NCI-H187 treated with DMSO at 0.1 percent for 48 hours (cell line): Measurements from ENCODE around the gene MYO5B.
"Not testable (repeated sequence)": the region's sequence is repeated elsewhere in the genome, so short reads cannot be mapped to it uniquely, and the experiment has no call there.

ENCODE experiments used
- DNase-seq: peaks from one replicate; lab custom pipeline; 2025; lab: John Stamatoyannopoulos, UW

MYO5B gene

GRCh38 chr18:50099725-50100407, 95.1 kb downstream of the MYO5B start:
- DNase-seq, result peak; percentile 63

- no peak for DNase-seq
Observed at GRCh38 chr18:50097702-50098101, 97.2 kb downstream of the MYO5B start.

GRCh38 chr18:50096766-50097435, 98.0 kb downstream of the MYO5B start:
- no peak for DNase-seq

- not testable (repeated sequence) for DNase-seq
Observed at GRCh38 chr18:50094786-50095185, 100.2 kb downstream of the MYO5B start.

DNA sequence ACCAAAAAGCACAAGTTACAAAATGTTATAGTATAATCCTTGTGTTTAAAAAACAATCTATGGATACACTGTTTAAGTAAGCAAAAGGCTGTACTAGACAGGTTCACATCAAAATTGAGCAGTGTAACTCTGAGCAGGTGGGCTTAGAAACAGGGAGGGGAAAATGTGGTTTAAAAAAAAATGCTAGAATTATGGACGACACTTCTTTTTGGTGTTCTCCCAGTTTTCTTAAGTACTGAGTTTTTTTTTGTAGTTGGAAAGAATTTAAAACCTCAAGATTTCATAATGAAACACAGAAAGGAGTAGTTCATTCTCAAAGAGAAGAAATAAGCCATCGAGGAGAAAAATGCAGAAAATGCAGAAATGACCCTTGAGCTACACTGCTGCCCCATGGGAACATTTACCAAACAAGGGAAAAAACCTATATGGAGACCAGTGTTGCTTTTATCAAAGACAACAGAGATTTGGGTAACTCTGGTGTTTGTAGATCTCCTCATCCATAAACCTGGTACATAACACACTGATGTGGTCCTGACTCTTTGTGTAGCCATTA, 100.7 kb downstream of the MYO5B start:
- no peak for DNase-seq

DNA sequence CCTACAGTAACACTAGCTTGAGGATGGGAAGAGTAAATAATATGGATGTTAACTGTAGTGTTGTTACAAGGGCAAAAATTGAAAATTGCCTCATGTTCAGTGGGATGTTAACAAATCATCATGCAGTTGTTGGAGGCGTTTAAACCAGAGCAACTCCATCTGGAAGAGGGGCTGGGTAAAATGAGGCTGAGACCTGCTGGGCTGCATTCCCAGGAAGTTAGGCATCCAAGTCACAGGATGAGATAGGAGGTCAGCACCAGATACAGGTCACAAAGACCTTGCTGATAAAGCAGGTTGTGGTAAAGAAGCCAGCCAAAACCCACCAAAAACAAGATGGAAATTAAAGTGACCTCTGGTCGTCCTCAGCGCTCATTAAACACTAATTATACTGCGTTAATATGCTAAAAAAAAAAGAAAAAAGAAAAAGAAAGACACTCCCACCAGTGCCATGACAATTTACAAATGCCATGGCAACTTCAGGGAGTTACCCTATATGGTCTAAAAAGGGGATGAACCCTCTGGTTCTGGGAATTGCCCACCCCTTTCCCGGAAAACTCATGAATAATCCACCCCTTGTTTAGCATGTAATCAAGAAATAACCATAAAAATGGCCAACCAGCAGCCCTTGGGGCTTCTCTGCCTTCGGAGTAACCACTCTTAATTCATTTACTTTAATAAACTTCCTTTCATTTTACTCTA, 101.4 kb downstream of the MYO5B start:
- DNase-seq, result no peak

DNA sequence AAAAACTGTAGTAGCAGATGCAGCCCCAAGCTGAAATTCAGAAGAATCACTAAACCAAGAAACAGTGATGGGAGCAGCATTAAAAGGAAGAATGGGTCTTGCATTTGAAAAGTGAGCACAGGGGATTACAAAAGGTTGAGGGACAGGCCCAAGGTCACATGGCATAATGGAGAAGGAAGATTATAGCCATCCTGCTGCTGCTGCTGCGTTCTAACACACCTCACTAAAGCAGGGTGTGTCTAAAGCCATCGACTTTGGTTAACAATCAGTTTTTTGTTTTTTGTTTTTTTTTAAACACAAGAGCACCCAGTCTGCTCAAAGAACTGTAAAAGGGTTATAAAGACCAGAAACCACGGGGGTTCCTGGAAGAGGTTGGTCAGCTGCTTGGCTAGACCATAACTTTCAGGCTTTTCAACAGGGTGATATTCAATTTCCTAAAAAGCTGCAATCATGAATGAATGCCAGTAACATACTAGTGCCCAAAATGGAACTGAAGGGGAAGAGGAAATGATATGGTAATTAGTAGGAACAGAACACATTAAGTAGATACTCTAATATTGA, 102.6 kb downstream of the MYO5B start:
- DNase-seq, result no peak

DNA sequence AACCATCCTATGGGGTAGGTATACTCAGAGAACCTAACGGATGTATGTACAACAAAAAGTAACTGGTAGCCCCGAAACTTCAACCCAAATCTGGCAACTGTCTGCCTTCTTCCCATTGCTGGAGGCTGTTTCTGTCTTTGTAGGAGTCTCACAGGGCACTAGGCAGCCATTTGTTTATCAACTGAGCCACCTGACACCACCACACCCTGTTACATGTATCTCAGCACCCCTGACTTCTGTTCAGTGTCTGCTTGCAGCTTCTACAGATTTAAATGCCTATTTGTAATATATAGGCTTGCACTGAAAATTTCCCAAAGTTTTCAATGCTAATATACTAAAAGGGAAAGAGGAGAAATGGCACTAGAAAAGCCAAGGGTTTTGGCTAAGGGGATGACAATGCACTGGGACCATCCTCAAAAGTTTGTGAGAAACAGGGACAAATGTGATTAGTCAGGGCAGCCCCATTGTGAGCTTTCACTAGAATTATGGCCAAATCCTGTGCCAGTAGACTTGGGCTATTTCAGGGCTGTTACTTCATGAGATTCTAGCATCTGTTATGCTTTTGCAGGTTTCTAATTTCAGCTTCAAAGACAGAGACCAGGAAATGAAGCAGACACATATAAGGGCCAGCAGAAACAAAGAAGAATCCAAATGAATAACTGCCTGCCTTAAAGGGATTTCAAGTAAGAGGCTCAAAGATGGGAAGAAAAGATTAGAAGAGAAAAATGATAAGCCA, 103.3 kb downstream of the MYO5B start:
- DNase-seq, result no peak

DNA sequence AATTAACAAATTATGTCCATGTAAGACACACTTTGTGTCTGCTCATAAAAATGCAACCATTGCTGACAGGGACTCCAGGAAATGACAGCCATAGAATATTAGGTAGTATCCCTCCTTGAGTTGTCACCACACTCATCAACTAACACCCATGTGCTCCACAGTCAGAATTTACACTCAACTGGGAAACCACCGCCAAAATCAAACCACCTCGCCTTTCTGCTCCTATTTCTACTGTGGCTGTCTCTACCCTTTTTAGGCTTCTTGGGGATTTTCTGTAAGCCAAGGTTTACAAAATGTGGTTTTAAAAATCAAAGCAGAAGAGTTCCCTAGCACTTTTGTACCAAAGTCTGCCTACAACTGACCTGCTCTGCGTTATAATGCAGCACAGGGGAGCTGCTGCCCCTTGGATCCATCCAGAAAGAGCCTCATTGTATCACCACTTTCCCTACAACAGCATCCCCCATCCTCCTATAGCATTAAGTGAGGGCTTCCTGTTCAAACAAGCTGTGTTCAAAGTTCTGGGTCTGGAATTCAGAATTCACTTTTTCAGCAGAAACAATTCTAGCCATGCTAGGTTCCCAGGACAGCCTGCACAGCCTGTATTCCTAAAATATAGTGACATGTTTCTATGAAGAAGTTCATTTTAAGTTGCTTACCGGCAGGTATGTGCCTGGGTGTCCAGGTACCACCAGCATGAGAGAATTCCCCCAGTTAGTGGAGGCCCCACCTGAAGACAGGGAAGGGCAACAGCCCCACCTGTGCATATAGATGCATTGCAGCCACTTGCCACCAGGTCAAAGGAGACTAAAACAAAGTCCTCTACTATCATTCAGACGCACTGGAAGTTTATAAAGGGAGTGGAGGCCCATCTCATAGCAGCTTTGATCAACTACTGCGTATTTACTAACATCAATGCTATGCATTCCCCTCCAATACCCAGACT, 104.3 kb downstream of the MYO5B start:
- DNase-seq, result no peak

DNA sequence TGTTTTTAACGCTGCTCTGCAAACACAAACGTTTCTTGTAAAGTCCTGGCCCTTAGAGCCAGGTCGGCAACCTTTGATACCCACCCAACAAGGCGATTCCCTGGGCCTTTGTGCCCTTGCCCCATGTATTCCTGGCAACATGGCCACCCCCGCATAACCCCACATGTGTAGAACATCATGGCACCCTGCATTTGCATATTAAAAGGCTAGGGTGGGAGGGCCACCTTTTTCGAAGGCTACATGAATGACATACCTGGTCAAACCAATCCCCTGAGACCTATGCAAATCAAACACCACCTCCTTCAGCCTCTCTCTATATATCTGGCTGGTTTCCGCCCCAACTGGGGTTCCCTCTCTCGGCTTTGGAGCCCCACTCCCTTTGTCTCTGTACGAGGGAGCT, 105.2 kb downstream of the MYO5B start:
- no peak for DNase-seq

- no peak for DNase-seq
Observed at GRCh38 chr18:50083708-50084107, 111.2 kb downstream of the MYO5B start.

- no peak for DNase-seq
Observed at GRCh38 chr18:50080932-50081560, 113.9 kb downstream of the MYO5B start.

- no peak for DNase-seq
Observed at GRCh38 chr18:50080316-50080715, 114.6 kb downstream of the MYO5B start.

GRCh38 chr18:50079571-50080295, 115.2 kb downstream of the MYO5B start:
- DNase-seq, result no peak

DNA sequence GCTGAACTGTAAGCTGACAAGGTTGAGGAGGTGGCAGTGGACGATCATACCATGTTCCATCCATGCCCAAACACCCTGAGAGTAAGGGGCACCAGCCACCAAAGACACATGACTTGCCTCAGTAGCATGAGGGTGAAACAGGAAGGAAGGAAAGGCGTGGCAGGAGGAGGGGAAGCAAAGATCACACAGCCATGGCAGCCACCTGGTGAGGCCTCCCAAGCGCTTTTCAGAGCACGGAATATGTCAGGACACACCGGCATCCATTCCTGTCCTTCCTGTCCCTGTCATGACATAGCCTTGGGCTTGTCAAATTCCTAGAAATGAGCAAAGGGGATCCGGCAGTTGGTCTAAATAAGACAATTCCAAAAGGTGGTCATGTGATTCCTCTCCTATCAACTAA, 118.7 kb downstream of the MYO5B start:
- no peak for DNase-seq

- no peak for DNase-seq
Observed at GRCh38 chr18:50075772-50076171, 119.2 kb downstream of the MYO5B start.

DNA sequence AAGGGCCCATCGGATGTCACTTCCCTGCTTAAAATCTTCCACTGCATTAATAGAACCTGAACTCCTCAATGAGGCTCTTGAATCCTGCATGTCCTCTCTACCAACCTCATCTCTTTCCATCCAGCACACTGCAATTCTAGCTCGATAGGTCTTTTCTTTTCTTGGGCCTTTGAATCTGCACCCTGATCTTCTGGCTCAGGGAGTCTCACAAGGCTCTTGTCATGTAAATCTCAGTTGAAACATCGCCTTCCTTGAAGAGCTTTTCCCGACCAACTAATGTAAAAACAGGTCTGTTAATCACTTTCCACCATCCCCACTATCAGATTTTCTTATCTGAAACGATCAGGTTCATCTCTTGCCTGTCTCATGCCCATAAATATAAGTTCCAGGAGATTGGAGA, 120.5 kb downstream of the MYO5B start:
- DNase-seq, result no peak

DNA sequence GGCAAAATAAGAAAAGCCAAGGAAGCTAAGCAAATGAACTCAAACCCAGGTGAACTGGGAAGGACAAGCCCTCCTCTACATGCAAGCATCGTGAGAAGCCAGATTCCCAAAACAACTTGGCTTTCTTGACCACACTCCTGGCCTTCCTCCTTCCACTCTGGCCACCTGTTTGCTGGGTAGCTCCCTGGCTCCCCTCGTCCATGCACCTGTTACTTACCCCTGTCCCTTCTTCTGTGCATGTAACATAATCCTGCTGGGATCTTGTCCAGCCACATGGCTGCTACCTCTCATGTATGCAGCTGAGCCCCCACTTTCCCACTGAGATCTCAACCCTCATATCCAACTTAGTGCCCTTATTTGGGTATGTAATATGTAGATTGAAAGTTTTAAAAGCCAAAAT, 121.6 kb downstream of the MYO5B start:
- DNase-seq, result no peak

GRCh38 chr18:50072146-50072545, 122.8 kb downstream of the MYO5B start:
- DNase-seq, result no peak

- no peak for DNase-seq
Observed at GRCh38 chr18:50071397-50071796, 123.5 kb downstream of the MYO5B start.
